NCI-H460 (cell line): ENCODE results near the gene NRIP1. TPM values are rescaled to one million over a fixed set of nuclear protein-coding genes. Genes with fewer than 3 reads are reported as not detected.

ENCODE experiments used
- DNase-seq: peaks from one replicate; pipeline ENCODE4 v3.0.0-alpha.2; 2016; ENCODE audit warnings: low read depth; ENCODE audit errors: extremely low read depth
- total RNA-seq: library from RNA; depleted of rRNA; stranded (reverse); fragments of >200 nt; shearing (Covaris generic); gene quantifications from 2 replicates; pipeline ENCODE4 v1.2.3, GENCODE V29; 2014

NRIP1 gene
- total RNA-seq, 1 experiment from 2014 or later = 17.0 TPM

- DNase-seq = no peak
These were observed 138.6 kb downstream of the NRIP1 start for GRCh38 chr21:14926186-14926585.

GRCh38 chr21:14923468-14923867 lies 141.3 kb downstream of the NRIP1 start:
- no peak for DNase-seq

- no peak for DNase-seq
These were observed 141.8 kb downstream of the NRIP1 start for GRCh38 chr21:14922980-14923379.

- DNase-seq = no peak
These were observed 146.3 kb downstream of the NRIP1 start for GRCh38 chr21:14918527-14918926.

DNA sequence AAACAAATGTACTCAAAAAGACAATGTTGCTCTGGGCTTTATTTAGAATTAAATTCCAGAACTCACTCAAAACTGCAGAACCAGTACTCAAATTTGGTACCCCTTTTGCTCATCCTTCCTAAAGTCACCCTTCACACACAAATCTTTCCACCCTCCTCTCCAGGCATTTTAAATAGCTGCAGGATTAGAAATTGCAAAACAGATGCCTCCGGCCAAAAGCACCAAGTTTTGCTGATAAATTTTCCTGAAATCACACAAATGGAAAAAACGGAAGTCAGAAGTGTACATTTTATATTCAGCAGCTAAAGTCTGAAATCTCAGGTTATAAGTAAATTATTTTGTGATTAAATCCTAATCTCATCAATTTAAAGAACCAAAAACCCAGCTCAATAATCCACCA lies 147.0 kb downstream of the NRIP1 start:
- no peak for DNase-seq

- DNase-seq = no peak
These were observed 148.1 kb downstream of the NRIP1 start for GRCh38 chr21:14916676-14917141.

DNA sequence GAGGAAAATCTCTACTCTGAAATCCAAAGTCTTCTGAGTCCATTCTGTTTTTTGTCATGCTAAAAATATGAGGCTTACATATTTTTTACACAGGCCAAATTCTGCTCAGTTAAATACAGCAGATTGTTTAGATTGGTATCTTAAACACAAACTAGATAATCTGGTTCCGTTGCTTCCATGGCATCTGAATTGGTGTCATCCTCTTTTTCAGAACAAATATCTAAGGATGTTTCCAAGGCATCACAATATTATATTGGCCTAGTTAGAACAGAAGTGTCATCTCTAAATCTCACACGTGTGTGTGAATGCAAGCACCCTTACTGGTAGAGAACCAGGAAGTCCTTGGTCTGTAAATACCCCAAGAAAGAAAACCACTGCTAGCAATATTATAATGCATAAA lies 151.2 kb downstream of the NRIP1 start:
- DNase-seq = peak; percentile 2

DNA sequence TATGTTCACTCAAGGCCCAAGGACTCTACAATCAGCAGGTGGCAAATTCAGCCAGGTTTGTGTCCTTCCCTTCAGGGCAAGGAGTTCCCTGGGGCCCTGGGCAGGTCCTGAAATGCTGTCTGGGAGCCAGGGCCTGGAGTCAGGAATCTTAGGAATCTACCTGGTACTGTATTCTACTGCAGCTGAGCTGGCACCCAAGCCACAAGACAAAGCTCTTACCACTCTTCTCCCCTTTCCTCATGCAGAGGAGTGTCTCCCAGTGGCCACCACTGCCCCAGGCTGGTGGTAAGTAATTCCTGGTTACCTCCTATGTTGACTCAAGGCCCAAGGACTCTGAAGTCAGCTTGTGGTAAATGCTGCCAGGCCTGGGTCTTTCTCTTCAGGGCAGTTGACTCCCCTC lies 153.4 kb downstream of the NRIP1 start:
- DNase-seq = no peak
